ENCODE data around the gene SLC44A3. TPM values are rescaled to one million over a fixed set of nuclear protein-coding genes. Genes with fewer than 3 reads are reported as not detected.

SLC44A3 gene
- total and polyA plus RNA-seq, 2 of the 4 experiments (the other 2 are of a cell fraction): 0.31 to 0.54 TPM

DNA sequence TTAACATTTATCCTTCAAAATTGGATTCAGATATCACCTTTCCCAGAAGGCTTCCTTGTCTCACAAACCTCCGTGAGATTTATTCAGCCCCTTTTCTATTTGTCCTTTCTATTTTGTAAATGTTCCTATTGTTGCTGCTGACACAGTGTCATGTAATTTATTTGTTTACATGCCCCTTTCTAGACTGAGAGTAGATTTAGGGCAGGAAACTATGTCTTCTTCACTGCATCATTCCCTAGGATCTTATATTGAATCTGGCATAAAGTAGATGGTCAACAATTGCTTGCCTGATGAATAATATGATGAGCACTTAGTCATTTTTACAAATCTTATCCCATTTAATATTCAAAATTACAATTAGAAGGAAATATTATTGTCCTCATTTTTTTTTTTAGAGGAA is 114.9 kb downstream of the SLC44A3 start:
- Histone ChIP-seq H3K4me2 (ENCODE audit: low read depth, low read length) (no peak overlapping the region), H4K8ac (ENCODE audit: low read depth in 2 of 2, low read length in 2 of 2) (no peak overlapping the region), H3K18ac (ENCODE audit: low read depth, low read length) (no peak overlapping the region), H2BK15ac (ENCODE audit: low read depth, low read length) (no peak overlapping the region), H3K27ac (ENCODE audit: insufficient read depth, low read length) (no peak overlapping the region), H3K79me1 (ENCODE audit: low read depth in 1 of 2, low read length in 2 of 2) (peaks cover 0 to 7% of the 10 kb centered on the region in 2 experiments; a peak in 1 of 4 replicates), H2AK5ac (ENCODE audit: low read depth, low read length) (no peak overlapping the region), H3K9ac (ENCODE audit: low read depth, low read length) (no peak overlapping the region), H2AFZ (replicated peaks; ENCODE audit: low read length, poor library complexity) (no peak overlapping the region), H2BK5ac (ENCODE audit: low read depth, low read length, poor library complexity, severe bottlenecking) (no peak overlapping the region), H3K9me3 (ENCODE audit: control insufficient read depth, insufficient read depth, low read length) (no peaks in the 10 kb centered on the region), H2AK9ac (replicated peaks; ENCODE audit: low read depth, low read length, poor library complexity) (no peak overlapping the region), H3K36me3 (ENCODE audit: control insufficient read depth, insufficient read depth, low read length) (no peaks in the 10 kb centered on the region), H2BK20ac (ENCODE audit: low read depth, low read length) (no peak overlapping the region), H4K5ac (ENCODE audit: low read depth, low read length) (no peak overlapping the region), H3K4me3 (ENCODE audit: insufficient read depth, low read depth, low read length) (no peak overlapping the region), H3K9me1 (ENCODE audit: insufficient read depth, low read length) (peaks cover 7% of the 10 kb centered on the region), H3K56ac (ENCODE audit: extremely low read depth, insufficient read depth, low read length) (no peak overlapping the region), H2BK120ac (ENCODE audit: low read depth, low read length) (no peak overlapping the region), H3K14ac (replicated peaks; ENCODE audit: low read depth, low read length) (no peak overlapping the region), H3K4me1 (ENCODE audit: control insufficient read depth, insufficient read depth, low read length) (peaks cover 8% of the 10 kb centered on the region), H3K27me3 (ENCODE audit: control insufficient read depth, insufficient read depth, low read length) (no peaks in the 10 kb centered on the region), H3K23ac (ENCODE audit: low read depth, low read length) (no peak overlapping the region), H4K91ac (ENCODE audit: insufficient read depth, low read depth, low read length) (no peak overlapping the region), H4K20me1 (ENCODE audit: insufficient read depth, low read length) (no peaks in the 10 kb centered on the region), H3K4ac (ENCODE audit: low read depth, low read length) (no peak overlapping the region)
- intact Hi-C loops (cut with micrococcal nuclease): no loop called here
- no TSS peak for BruUV-seq (replicated peaks)
- POLR2A ChIA-PET (ENCODE audit: unreplicated experiment): no interaction called here
- DNase-seq (no peak), ATAC-seq (ENCODE audit: low read depth) (no peak)
- TF ChIP-seq, protein P1, sequence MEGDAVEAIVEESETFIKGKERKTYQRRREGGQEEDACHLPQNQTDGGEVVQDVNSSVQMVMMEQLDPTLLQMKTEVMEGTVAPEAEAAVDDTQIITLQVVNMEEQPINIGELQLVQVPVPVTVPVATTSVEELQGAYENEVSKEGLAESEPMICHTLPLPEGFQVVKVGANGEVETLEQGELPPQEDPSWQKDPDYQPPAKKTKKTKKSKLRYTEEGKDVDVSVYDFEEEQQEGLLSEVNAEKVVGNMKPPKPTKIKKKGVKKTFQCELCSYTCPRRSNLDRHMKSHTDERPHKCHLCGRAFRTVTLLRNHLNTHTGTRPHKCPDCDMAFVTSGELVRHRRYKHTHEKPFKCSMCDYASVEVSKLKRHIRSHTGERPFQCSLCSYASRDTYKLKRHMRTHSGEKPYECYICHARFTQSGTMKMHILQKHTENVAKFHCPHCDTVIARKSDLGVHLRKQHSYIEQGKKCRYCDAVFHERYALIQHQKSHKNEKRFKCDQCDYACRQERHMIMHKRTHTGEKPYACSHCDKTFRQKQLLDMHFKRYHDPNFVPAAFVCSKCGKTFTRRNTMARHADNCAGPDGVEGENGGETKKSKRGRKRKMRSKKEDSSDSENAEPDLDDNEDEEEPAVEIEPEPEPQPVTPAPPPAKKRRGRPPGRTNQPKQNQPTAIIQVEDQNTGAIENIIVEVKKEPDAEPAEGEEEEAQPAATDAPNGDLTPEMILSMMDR (conservative IDR thresholded peaks at IDR 0.05; ENCODE audit: low read depth, low read length): no peak
- no peak for TF ChIP-seq CEBPB (IDR thresholded peaks at IDR 0.05; ENCODE audit: low read depth, low read length)
- TF ChIP-seq MAZ (IDR thresholded peaks at IDR 0.05; ENCODE audit: borderline replicate concordance, low read depth, low read length): no peak
- TF ChIP-seq RCOR1 (IDR thresholded peaks at IDR 0.05; ENCODE audit: insufficient replicate concordance, low read length): no peak
- no peak for TF ChIP-seq BHLHE40 (IDR thresholded peaks at IDR 0.05; ENCODE audit: low read depth, low read length)
- no peak for TF ChIP-seq SMC3 (IDR thresholded peaks at IDR 0.05; ENCODE audit: low read depth, low read length)
- TF ChIP-seq RAD21 (IDR thresholded peaks at IDR 0.05; ENCODE audit: low read length): no peak
- TF ChIP-seq FOS (IDR thresholded peaks at IDR 0.05; ENCODE audit: low read depth, low read length): no peak
- TF ChIP-seq CHD1 (IDR thresholded peaks at IDR 0.05; ENCODE audit: low read depth, low read length): no peak
- WGBS, 2 experiments (ENCODE audit: extremely low coverage in 2 of 2, insufficient read length in 1 of 2): no CpG with 5 or more reads among the region's 1 CpG
- dilution Hi-C loops (cut with HindIII; ENCODE audit: low sequenced_read_pairs, unreplicated experiment): no loop called here
- in situ Hi-C loops (cut with MboI; ENCODE audit: low sequenced_read_pairs): no loop called here
- CTCF ChIA-PET: interaction anchor here (0.7 kb wide), 1 partner anchor 28 kb away, joined by 3 read pairs; no protein-coding TSS in a partner anchor

All from IMR-90 (cell line).